Hepatocyte (in vitro differentiated cells): ENCODE results near the gene CFTR. TPM values are rescaled to one million over a fixed set of nuclear protein-coding genes. Genes with fewer than 3 reads are reported as not detected.

ENCODE experiments used
- DNase-seq: peaks from one replicate; pipeline ENCODE4 v3.0.0-alpha.2; 2016; ENCODE audit warnings: low spot score
- H2AFZ ChIP-seq: fragments of 200-600 bp; sonication (generic); 2 replicates; pipeline ENCODE4 v1.6.0; 2016; ENCODE audit warnings: antibody characterized with exemption, mild to moderate bottlenecking
- H3K27ac ChIP-seq: fragments of 200-600 bp; sonication (generic); 2 replicates; pipeline ENCODE4 v1.5.1; 2016; ENCODE audit warnings: mild to moderate bottlenecking
- H3K27me3 ChIP-seq: fragments of 200-600 bp; sonication (generic); 2 replicates; pipeline ENCODE4 v1.6.1; 2016
- H3K36me3 ChIP-seq: fragments of 200-600 bp; sonication (generic); replicated peaks from 2 replicates; pipeline ENCODE4 v1.5.1; 2016; ENCODE audit warnings: low read depth; ENCODE audit not compliant: insufficient read depth
- H3K4me1 ChIP-seq: fragments of 200-600 bp; sonication (generic); 2 replicates; pipeline ENCODE4 v1.5.1; 2016; ENCODE audit warnings: mild to moderate bottlenecking, moderate library complexity; ENCODE audit not compliant: insufficient read depth
- H3K4me2 ChIP-seq: fragments of 200-600 bp; sonication (generic); 2 replicates; pipeline ENCODE4 v1.6.0; 2016
- H3K4me3 ChIP-seq: fragments of 200-600 bp; sonication (generic); 2 replicates; pipeline ENCODE4 v1.5.1; 2016; ENCODE audit warnings: mild to moderate bottlenecking
- H3K79me2 ChIP-seq: fragments of 200-600 bp; sonication (generic); 2 replicates; pipeline ENCODE4 v1.6.0; 2017; ENCODE audit warnings: mild to moderate bottlenecking
- H3K9me2 ChIP-seq: fragments of 200-600 bp; sonication (generic); replicated peaks from 2 replicates; pipeline ENCODE4 v1.6.0; 2017; ENCODE audit warnings: mild to moderate bottlenecking; ENCODE audit not compliant: insufficient read depth
- H3K9me3 ChIP-seq: fragments of 200-600 bp; sonication (generic); 2 replicates; pipeline ENCODE4 v1.5.1; 2016; ENCODE audit warnings: low read depth, mild to moderate bottlenecking
- H4K20me1 ChIP-seq: fragments of 200-600 bp; sonication (generic); 2 replicates; pipeline ENCODE4 v1.6.0; 2016; ENCODE audit warnings: mild to moderate bottlenecking; ENCODE audit not compliant: insufficient read depth, poor library complexity, severe bottlenecking
- EZH2 ChIP-seq: fragments of 200-600 bp; sonication (generic); IDR thresholded peaks from 2 replicates; pipeline ENCODE4 v1.6.1; 2016; ENCODE audit warnings: antibody characterized with exemption, mild to moderate bottlenecking, borderline replicate concordance
- EZH2phosphoT487 ChIP-seq: fragments of 200-600 bp; sonication (generic); IDR thresholded peaks from one replicate; pipeline ENCODE4 v1.6.1; 2018; ENCODE audit warnings: antibody characterized with exemption, mild to moderate bottlenecking, low read depth, moderate library complexity; ENCODE audit not compliant: unreplicated experiment, severe bottlenecking
- WGBS: methylation state at CpG from one replicate; pipeline ENCODE4 v1.1.6; 2016; ENCODE audit warnings: low lambda C conversion rate; ENCODE audit errors: missing lambda C conversion rate; 5-methylcytosine and 5-hydroxymethylcytosine counted together
- polyA plus RNA-seq: library from polyadenylated mRNA; unstranded; fragments of >200 nt; fragmentation: Nextera tagmentation; extraction: Ambion mirVana; gene quantifications from 2 replicates; pipeline ENCODE4 v1.2.1, GENCODE V29; 2016
- total RNA-seq: library from RNA; depleted of rRNA; stranded (reverse); fragments of >200 nt; gene quantifications from 2 replicates; pipeline ENCODE4 v1.2.3, GENCODE V29; 2014
- TF ChIP-seq, protein P1 (sequence below): fragments of 200-600 bp; sonication (generic); IDR thresholded peaks from 2 replicates; pipeline ENCODE4 v1.5.1; 2016; ENCODE audit warnings: antibody characterized with exemption, mild to moderate bottlenecking; ENCODE audit not compliant: poor library complexity

Gene CFTR
- total and polyA plus RNA-seq, 2 experiments from 2014 or later, result 29.8 to 72.9 TPM

GRCh38 chr7:117596134-117596533 is 116.3 kb downstream of the CFTR start:
- H3K4me1 ChIP-seq, result no peaks in the 10 kb centered on the region
- no peaks in the 10 kb centered on the region for H3K79me2 ChIP-seq
- H3K27ac ChIP-seq, result no peak overlapping the region
- TF ChIP-seq, protein P1, sequence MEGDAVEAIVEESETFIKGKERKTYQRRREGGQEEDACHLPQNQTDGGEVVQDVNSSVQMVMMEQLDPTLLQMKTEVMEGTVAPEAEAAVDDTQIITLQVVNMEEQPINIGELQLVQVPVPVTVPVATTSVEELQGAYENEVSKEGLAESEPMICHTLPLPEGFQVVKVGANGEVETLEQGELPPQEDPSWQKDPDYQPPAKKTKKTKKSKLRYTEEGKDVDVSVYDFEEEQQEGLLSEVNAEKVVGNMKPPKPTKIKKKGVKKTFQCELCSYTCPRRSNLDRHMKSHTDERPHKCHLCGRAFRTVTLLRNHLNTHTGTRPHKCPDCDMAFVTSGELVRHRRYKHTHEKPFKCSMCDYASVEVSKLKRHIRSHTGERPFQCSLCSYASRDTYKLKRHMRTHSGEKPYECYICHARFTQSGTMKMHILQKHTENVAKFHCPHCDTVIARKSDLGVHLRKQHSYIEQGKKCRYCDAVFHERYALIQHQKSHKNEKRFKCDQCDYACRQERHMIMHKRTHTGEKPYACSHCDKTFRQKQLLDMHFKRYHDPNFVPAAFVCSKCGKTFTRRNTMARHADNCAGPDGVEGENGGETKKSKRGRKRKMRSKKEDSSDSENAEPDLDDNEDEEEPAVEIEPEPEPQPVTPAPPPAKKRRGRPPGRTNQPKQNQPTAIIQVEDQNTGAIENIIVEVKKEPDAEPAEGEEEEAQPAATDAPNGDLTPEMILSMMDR, result no peak
- TF ChIP-seq EZH2phosphoT487 (no peak), EZH2 (no peak)
- DNase-seq, result no peak
- over 99% methylated on average over 14 of the region's 21 CpGs for WGBS
- no peaks in the 10 kb centered on the region for H3K27me3 ChIP-seq
- H3K9me3 ChIP-seq, result no peaks in the 10 kb centered on the region
- H3K4me2 ChIP-seq, result no peak overlapping the region
- no peaks in the 10 kb centered on the region for H3K9me2 ChIP-seq
- H4K20me1 ChIP-seq, result no peaks in the 10 kb centered on the region
- H3K36me3 ChIP-seq, result no peaks in the 10 kb centered on the region
- H3K4me3 ChIP-seq, result no peak overlapping the region
- no peak overlapping the region for H2AFZ ChIP-seq

DNA sequence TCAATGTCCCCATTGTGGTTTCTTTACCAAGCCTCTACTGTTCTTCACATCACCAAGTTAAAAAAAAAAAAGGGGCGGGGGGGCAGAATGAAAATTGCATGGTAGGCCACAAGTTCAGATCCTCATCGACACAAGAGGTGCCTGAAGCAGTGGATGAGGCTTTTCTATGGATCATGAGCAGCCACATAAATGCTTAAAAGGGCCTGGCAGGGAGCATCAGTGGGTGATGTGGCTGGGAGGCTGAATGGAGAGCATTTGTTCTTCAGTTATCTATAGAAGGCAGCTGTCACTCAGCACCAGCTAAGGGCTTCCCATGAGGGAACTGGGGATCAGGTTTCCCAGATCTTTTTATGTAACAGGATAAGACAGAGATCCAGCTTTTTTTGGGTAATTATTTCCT is 117.9 kb downstream of the CFTR start:
- Histone ChIP-seq H3K79me2 (no peaks in the 10 kb centered on the region), H3K4me3 (no peak overlapping the region), H3K27ac (no peak overlapping the region), H3K4me1 (peaks cover 4% of the 10 kb centered on the region), H3K36me3 (no peaks in the 10 kb centered on the region), H2AFZ (no peak overlapping the region), H3K27me3 (no peaks in the 10 kb centered on the region), H3K9me2 (no peaks in the 10 kb centered on the region), H3K9me3 (no peaks in the 10 kb centered on the region), H4K20me1 (no peaks in the 10 kb centered on the region), H3K4me2 (no peak overlapping the region)
- no peak for DNase-seq
- TF ChIP-seq, protein P1, result no peak
- TF ChIP-seq EZH2 (no peak), EZH2phosphoT487 (no peak)
- WGBS, result 81% methylated on average over 2 of the region's 2 CpGs

DNA sequence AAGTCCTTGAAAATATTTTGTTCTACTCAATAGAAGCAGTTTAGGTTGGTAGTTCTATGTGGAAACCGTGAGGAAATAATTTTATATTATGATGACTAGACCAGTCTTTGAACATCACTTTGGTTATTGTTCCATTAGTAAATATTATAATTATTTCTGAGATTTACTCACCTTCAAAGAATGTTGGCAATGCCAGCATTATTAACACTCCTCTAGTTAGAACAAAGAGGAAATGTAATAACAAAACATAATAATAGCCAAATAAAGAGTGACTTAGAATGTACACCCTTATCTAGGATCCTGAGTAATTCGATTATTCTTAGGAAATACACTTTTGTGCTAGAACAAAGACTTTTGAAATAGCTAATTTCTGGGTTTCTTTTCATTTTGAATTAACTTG is 121.1 kb downstream of the CFTR start:
- H3K4me2 ChIP-seq, result no peak overlapping the region
- H3K27me3 ChIP-seq, result no peaks in the 10 kb centered on the region
- TF ChIP-seq, protein P1, result no peak
- TF ChIP-seq EZH2 (no peak), EZH2phosphoT487 (no peak)
- no peaks in the 10 kb centered on the region for H4K20me1 ChIP-seq
- no peaks in the 10 kb centered on the region for H3K79me2 ChIP-seq
- H3K36me3 ChIP-seq, result no peaks in the 10 kb centered on the region
- no peak overlapping the region for H2AFZ ChIP-seq
- H3K9me3 ChIP-seq, result no peaks in the 10 kb centered on the region
- peaks cover 4% of the 10 kb centered on the region for H3K4me1 ChIP-seq
- no peak overlapping the region for H3K27ac ChIP-seq
- no peak overlapping the region for H3K4me3 ChIP-seq
- 44% methylated on average over 2 of the region's 2 CpGs for WGBS
- DNase-seq, result no peak
- H3K9me2 ChIP-seq, result no peaks in the 10 kb centered on the region

- H2AFZ ChIP-seq, result no peak overlapping the region
- peaks cover 4% of the 10 kb centered on the region for H3K4me1 ChIP-seq
- no peaks in the 10 kb centered on the region for H4K20me1 ChIP-seq
- H3K4me2 ChIP-seq, result no peak overlapping the region
- no peak overlapping the region for H3K4me3 ChIP-seq
- H3K36me3 ChIP-seq, result no peaks in the 10 kb centered on the region
- WGBS, result 85% methylated on average over 4 of the region's 4 CpGs
- no peaks in the 10 kb centered on the region for H3K27me3 ChIP-seq
- H3K27ac ChIP-seq, result no peak overlapping the region
- no peaks in the 10 kb centered on the region for H3K9me3 ChIP-seq
- no peaks in the 10 kb centered on the region for H3K9me2 ChIP-seq
- TF ChIP-seq, protein P1, result no peak
- TF ChIP-seq EZH2, result no peak
- TF ChIP-seq EZH2phosphoT487, result no peak
- no peak for DNase-seq
- H3K79me2 ChIP-seq, result no peaks in the 10 kb centered on the region
These were observed 123.8 kb downstream of the CFTR start for GRCh38 chr7:117603627-117604026.
